Neural progenitor cell (in vitro differentiated cells): ENCODE results near the gene CNTNAP2.

Source experiments
- CTCF ChIP-seq: fragments of 200-600 bp; sonication (generic); IDR thresholded peaks from 2 replicates; pipeline ENCODE4 v1.5.1; 2017; ENCODE audit warnings: antibody characterized with exemption, mild to moderate bottlenecking
- EZH2 ChIP-seq: fragments of 200-600 bp; sonication (generic); IDR thresholded peaks from 2 replicates; pipeline ENCODE4 v1.6.1; 2017; ENCODE audit warnings: antibody characterized with exemption, mild to moderate bottlenecking, moderate library complexity

DNA sequence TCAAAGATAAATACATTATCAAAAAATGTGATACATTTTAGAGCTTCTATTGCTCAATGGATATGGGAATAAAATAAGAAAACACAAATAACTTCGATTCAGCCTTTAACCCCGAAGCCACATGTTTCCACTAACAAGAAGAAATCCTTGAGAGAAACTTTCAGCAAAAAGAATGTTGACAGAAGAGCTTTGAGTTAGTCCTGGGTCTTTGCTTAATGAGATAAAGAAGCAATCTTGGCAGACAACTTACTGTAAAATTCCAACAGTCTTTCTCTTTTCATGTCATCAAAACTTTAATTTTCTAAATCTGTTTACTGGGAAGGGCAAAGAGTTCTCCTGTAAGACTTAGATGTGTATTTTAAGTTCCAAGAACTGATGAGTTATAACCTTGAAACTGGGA is 810.2 kb downstream of the CNTNAP2 start:
- no peak for TF ChIP-seq CTCF
- no peak for TF ChIP-seq EZH2
